Measurements from ENCODE around the gene ITGB1BP2.

- TF ChIP-seq CTCF (IDR thresholded peaks at IDR 0.05; ENCODE audit: low read length) (no peak), EZH2 (optimal IDR thresholded peaks at IDR 0.05; ENCODE audit: low read depth, low read length) (no peak), EZH2phosphoT487 (IDR thresholded peaks at IDR 0.05; ENCODE audit: low read length) (no peak)
These were observed 10.2 kb upstream of the ITGB1BP2 start for GRCh38 chrX:71291381-71291780.
